ENCODE results near the gene HPCAL4. TPM values are rescaled to one million over a fixed set of nuclear protein-coding genes. Genes with fewer than 3 reads are reported as not detected.

HPCAL4 gene
- total and polyA plus RNA-seq, 10 of the 15 experiments (the other 5 are each of a cell fraction or from before 2014, with no cell fraction given) = 0.05 to 0.18 (median 0.06) TPM; not detected in 5

GRCh38 chr1:39684313-39684664 is 6.9 kb downstream of the HPCAL4 start:
- FAIRE-seq (no peak), DNase-seq (ENCODE audit: low read depth, low spot score) (no peak), ATAC-seq (no peak)
- POLR2A ChIA-PET = no interaction called here
- WGBS (ENCODE audit: insufficient coverage, insufficient replicate concordance, low lambda C conversion rate, missing lambda C conversion rate) = 30% methylated on average over 10 of the region's 13 CpGs
- Histone ChIP-seq H3K4me2 (ENCODE audit: control insufficient read depth, insufficient read depth) (no peak overlapping the region), H3K4me3 (no peak overlapping the region), H3K9ac (ENCODE audit: control insufficient read depth, insufficient read depth, low read length) (no peak overlapping the region), H3K9me3 (replicated peaks; ENCODE audit: control insufficient read depth, insufficient read depth, low read length) (no peaks in the 10 kb centered on the region), H3K27me3 (replicated peaks in 1 of 2; ENCODE audit: control insufficient read depth in 2 of 2, insufficient read depth in 2 of 2, low read length in 1 of 2) (peaks cover 4 to 6% of the 10 kb centered on the region in 2 experiments), H3K79me2 (ENCODE audit: control insufficient read depth, insufficient read depth, low read length) (no peaks in the 10 kb centered on the region), H3K4me1 (ENCODE audit: control insufficient read depth, insufficient read depth, low read length) (no peaks in the 10 kb centered on the region), H2AFZ (ENCODE audit: control insufficient read depth, low read depth, low read length) (no peak overlapping the region), H3K36me3 (ENCODE audit: control insufficient read depth in 2 of 2, insufficient read depth in 2 of 2, low read length in 1 of 2) (no peaks in the 10 kb centered on the region), H3K27ac (ENCODE audit: control insufficient read depth, insufficient read depth) (no peak overlapping the region), H4K20me1 (ENCODE audit: control insufficient read depth, insufficient read depth) (no peaks in the 10 kb centered on the region)
- intact Hi-C loops (cut with micrococcal nuclease; ENCODE audit: unreplicated experiment) = no loop called here
- CTCF ChIA-PET = no interaction called here
- BruUV-seq (replicated peaks) = no TSS peak
- RAD21 ChIA-PET (ENCODE audit: unreplicated experiment) = no interaction called here
- SMC1A ChIA-PET (ENCODE audit: uncharacterized antibody, unreplicated experiment) = no interaction called here
- TF ChIP-seq IKZF2 (IDR thresholded peaks at IDR 0.05) = no peak
- no peak for TF ChIP-seq SMARCA5 (IDR thresholded peaks at IDR 0.05)
- TF ChIP-seq MAX (IDR thresholded peaks at IDR 0.05; ENCODE audit: low read depth, low read length) = no peak
- TF ChIP-seq PAX8 (IDR thresholded peaks at IDR 0.05) = no peak
- no peak for TF ChIP-seq GABPA (IDR thresholded peaks at IDR 0.05; ENCODE audit: low read depth)
- no peak for TF ChIP-seq CEBPZ (IDR thresholded peaks at IDR 0.05; ENCODE audit: low read depth, low read length)
- no peak for TF ChIP-seq HCFC1 (IDR thresholded peaks at IDR 0.05; ENCODE audit: low read length)
- TF ChIP-seq KLF5 (IDR thresholded peaks at IDR 0.05; ENCODE audit: partially characterized antibody) = no peak
- in situ Hi-C loops (cut with MboI) = no loop called here

All from GM12878 (cell line).